GM21381 (cell line): ENCODE data around the gene PANK3.
A peak's percentile ranks its signal among the peaks of the same experiment; 100 is the strongest.
"Not testable (repeated sequence)": the region's sequence is repeated elsewhere in the genome, so short reads cannot be mapped to it uniquely, and the experiment has no call there.

Source experiments
- ATAC-seq: cut with Tn5 transposase; IDR thresholded peaks from one replicate; pipeline ENCODE4 v1.9.1; 2021; ENCODE audit warnings: mild to moderate bottlenecking, moderate library complexity; ENCODE audit not compliant: unreplicated experiment

PANK3 gene

GRCh38 chr5:168596122-168596521 is 17.0 kb upstream of the PANK3 start:
- not testable (repeated sequence) for ATAC-seq

- ATAC-seq: no peak
Measured at GRCh38 chr5:168592014-168592368, 12.8 kb upstream of the PANK3 start.

DNA sequence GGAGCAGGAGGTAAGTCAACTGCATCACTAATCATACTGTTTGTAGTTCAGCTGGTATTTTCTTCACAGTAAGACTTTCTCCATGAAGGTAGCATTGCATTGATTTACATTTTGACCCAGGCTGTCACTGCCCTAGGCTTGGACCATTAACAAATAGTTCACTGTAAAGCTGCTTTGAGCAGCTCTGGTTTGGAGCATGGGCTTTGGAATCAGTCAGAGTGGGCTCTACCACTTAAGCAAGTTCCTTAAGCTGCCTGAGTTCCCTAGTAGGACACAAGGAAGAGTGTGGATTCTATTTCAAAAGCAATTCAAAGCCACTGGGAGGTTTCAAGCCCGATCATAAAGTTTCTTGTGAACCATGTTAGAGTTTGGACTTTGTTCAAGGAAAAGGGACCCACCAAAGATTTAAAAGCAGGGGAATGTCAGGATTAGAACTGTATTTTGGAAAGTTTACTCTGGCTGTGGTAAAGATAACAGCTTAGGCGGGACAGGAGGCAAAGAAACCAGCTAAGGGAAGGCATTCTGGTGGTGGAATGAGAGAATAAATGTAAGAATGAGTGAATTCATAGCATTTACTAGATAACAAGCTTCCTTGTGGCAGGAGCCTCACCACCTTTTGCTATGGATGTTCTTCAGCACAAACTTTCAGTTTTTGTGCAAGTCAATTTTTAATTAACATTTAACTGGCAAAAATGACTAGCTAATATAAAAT is 12.3 kb upstream of the PANK3 start:
- no peak for ATAC-seq

DNA sequence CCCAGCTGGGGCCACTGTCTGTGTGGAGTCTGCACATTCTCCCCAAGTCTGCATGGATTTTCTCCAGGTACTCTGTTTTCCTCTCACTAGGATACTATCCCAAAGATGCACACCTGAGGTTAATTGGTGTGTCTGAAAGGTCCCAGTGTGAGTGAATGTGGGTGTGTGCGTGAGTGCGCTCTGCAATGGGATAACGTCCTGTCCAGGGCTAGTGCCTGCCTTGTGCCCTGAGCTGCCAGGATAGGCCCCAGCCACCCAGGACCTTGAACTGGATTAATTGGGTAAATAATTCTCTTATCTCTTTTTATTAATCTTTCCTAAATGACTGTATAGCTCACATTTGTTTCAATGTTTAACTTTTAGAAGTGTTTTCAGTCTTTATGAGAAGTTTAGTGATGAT is 11.5 kb upstream of the PANK3 start:
- no peak for ATAC-seq

- no peak for ATAC-seq
Measured at GRCh38 chr5:168587987-168588386, 8.8 kb upstream of the PANK3 start.

GRCh38 chr5:168585119-168585856 is 6.1 kb upstream of the PANK3 start:
- no peak for ATAC-seq

DNA sequence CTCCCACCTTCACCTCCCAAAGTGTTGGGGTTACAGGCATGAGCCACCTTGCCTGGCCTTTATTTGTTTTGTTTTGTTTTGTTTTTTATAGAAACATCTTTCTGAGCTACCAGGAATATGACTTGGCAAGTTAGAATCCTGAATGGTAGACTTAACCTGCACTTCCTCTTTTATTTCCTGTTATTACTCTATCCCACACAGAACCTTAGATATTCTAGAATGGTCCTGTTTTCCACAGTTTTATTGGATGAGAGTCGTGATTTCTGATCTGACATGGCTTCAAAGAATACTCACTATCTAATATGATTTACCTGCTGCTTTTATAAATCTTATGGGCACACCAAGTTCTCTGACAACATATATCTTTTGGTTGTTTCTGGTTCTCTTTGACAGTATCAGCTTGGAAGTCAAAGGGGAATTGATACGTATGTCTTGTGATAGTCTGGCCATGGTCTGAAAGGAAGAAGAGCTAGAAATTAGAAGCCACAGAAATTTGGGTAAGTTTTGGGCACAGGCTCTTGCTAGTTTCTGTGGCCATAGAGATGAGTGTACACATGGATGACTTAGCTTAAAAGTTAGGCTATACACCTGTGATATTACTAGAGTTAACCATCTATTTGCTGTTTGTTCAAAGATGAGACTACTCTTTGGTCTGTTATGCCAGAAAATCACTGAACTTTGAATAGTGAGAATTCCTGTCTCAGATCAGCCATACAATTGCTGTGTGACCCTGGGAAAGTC is 4.7 kb upstream of the PANK3 start:
- ATAC-seq: peak; percentile 29

DNA sequence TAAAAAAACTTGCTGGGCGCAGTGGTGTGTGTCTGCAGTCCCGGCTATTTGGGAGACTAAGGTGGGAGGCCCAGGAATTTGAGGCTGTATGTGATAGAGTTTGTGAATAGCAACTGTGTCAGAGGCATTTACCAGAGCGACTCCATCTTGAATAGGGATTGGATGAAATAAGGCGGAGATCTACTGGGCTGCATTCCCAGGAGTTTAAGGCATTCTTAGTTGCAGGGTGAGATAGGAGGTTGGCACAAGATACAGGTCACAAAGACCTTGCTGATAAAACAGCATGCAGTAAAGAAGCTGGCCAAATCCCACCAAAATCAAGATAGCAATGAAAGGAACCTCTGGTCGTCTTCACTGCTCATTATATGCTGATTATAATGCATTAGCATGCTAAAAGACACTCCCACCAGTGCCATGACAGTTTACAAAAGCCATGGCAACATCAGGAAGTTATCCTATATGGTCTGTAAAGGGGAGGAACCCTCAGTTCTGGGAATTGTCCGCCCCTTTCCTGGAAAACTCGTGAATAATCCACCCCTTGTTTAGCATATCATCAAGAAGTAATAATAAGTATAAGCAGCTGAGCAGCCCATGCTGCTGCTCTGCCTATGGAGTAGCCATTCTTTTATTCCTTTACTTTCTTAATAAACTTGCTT is 1.8 kb upstream of the PANK3 start:
- ATAC-seq: not testable (repeated sequence)

DNA sequence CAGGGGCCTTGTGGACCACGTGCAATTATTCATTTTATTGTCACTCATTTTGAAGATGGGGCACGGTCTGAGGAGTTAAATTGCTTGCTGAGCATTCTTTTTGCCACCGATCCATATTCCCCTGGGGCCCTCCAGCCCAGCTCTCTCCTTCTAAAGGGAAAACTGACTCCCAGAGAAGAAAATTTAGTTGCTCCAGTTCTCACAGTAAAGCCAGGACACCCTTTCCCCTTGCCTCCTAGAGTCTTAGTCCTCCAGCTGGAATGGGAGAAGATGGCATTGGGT is 1.0 kb upstream of the PANK3 start:
- no peak for ATAC-seq

- peak; percentile 91 for ATAC-seq
Measured at GRCh38 chr5:168579488-168580226, 489 bp upstream of the PANK3 start.

DNA sequence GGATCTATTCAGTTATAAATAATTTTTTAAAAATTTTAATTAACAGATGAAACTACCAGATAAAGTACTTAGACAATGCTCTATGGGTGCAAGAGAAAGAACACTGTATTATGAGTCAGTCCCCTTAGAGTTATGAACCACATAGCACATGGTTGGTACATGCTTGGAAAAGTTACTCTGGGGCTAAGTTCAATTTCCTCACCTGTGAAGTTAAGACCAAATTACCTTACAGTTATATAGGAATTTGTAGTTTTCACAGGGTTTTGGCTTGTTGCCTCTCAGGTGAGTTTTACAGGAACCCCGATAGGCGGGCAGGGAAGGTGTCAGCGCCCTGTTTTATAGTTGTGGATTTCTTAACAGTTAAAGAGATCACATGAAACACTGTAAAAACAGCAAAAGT is 1.2 kb downstream of the PANK3 start:
- ATAC-seq: no peak

DNA sequence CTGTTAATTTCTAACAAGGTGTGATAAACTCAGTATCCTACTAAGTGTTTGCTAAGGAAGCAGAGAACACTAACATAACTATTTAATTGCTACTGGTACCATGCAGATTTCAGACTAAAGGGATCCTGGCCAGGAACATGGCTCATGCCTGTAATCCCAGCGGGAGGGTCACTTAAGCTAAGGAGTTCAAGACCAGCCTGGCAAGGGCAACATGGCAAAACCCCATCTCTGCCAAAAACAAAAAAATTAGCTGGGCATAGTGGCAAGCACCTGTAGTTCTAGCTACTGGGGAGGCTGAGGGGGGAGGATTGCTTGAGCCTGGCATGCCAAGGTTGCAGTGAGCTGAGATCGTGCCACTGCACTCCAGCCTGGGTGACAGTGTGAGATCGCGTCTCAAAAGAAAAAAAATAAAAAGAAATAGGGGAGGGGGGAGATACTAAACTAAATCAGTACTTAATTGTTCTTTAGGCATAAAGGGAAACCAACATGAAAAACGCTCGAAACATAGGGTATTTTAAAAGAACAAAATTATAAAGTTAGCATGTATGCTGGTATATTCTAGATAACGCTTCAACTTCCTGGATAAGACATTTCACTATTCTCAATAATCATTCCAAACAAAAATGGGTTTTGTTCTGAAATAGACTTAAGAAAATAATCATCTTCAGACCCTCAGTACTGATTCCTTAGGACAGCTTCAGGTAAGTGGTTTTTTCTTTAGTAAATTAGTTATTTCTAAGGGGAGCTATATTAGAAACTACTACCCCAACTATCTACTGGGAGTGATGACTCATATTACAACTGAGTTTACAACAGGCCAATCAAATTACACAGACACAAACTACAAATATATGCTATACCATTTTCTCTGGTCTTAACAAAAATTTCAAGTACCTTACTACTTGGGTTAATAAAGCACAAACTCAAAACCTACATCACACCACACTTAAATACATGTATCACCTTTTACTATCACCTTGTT is 3.5 kb downstream of the PANK3 start:
- ATAC-seq: no peak

- not testable (repeated sequence) for ATAC-seq
Measured at GRCh38 chr5:168574156-168574555, 5.0 kb downstream of the PANK3 start.

DNA sequence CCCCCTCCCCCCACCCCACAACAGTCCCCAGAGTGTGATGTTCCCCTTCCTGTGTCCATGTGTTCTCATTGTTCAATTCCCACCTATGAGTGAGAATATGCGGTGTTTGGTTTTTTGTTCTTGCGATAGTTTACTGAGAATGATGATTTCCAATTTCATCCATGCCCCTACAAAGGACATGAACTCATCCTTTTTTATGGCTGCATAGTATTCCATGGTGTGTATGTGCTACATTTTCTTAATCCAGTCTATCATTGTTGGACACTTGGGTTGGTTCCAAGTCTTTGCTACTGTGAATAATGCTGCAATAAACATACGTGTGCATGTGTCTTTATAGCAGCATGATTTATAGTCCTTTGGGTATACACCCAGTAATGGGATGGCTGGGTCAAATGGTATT is 5.5 kb downstream of the PANK3 start:
- ATAC-seq: not testable (repeated sequence)

GRCh38 chr5:168570490-168571328 is 8.5 kb downstream of the PANK3 start:
- no peak for ATAC-seq

DNA sequence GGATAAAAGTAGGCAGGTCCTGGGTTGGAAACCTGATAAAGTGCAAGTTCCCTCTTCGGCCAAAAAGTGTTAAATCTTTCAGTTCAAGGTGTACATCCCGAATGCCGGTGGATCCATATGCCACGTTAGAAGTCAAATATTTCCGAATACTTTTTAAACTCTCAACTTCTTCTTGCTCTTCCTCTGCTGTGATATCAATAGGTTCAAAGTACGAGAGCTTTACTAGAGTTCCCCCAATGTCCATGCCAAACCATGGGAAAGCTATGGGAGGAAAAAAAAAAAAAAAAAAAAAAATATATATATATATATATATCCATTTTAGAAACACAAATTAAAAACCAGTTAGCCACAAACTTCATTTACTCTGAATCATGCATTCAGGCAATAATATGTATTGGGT is 10.4 kb downstream of the PANK3 start:
- no peak for ATAC-seq

DNA sequence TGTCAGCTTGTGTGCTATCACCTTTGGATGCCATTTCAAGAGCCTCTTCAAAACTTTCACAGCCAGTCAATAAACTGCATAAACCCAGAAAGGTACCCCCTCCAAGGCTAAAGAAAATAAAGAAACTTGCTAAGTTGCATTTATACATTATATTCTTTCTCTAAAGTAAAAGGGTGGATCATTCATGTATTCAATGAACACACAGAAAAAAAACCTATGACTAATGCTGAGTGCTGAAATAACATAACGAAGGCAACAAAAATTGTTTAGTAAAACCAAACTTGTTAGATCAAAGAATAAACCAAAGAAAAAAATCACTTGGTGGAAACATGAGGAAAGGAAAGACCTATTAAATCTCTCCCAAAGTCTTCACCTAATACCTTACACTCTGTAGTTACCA is 15.2 kb downstream of the PANK3 start:
- ATAC-seq: no peak

DNA sequence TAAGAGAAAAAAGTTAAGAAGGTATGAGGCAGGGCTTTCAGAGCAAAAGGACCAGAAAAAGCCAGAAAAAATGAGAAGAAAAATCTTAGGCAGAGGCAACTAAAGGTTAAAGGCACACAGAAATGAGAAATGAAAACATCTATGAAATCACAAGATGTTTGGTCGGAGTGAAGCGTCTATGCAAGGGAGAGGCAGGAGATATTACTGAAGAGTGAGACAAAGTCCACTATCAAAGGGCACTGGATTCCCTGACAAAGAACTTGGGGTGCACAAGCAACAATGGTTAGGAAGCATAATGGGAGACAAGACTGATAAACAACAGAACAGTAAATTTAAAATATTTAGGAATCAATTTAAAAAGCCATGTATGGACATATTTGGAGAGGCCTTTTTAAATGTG is 16.9 kb downstream of the PANK3 start:
- ATAC-seq: no peak

DNA sequence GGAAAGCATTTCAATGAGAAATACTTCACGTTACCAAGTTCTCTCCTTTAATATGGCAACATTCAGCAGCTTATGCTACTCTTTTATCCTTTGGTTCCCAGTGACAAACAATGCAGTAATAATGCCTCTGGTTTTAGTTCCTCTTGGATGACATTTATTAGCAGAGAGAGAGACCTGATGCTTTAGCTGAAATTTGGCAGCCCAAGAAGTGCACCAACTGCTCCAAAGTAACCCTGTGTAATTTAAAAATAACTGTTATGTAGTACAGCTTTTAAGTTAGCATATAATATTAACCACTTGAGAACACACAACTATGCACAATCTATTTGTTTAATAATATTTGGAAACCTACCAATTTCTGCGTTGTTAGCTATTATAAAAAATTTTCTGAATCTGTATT is 21.8 kb downstream of the PANK3 start:
- ATAC-seq: no peak
